IPS-NIHi7 (cell line): ENCODE measurements around the gene VGF.
"Not testable (repeated sequence)": the region's sequence is repeated elsewhere in the genome, so short reads cannot be mapped to it uniquely, and the experiment has no call there.

ENCODE experiments used
- DNase-seq: peaks from one replicate; pipeline ENCODE4 v3.0.0; 2012; ENCODE audit warnings: mixed read lengths; ENCODE audit errors: extremely low spot score

The VGF gene

DNA sequence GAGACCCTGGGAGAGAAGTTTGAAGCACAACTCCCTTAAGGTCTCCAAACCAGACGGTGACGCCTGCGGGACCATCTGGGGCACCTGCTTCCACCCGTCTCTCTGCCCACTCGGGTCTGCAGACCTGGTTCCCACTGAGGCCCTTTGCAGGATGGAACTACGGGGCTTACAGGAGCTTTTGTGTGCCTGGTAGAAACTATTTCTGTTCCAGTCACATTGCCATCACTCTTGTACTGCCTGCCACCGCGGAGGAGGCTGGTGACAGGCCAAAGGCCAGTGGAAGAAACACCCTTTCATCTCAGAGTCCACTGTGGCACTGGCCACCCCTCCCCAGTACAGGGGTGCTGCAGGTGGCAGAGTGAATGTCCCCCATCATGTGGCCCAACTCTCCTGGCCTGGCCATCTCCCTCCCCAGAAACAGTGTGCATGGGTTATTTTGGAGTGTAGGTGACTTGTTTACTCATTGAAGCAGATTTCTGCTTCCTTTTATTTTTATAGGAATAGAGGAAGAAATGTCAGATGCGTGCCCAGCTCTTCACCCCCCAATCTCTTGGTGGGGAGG, 27.6 kb downstream of the VGF start:
- no peak for DNase-seq

GRCh38 chr7:101134399-101134980, 30.9 kb downstream of the VGF start:
- no peak for DNase-seq

DNA sequence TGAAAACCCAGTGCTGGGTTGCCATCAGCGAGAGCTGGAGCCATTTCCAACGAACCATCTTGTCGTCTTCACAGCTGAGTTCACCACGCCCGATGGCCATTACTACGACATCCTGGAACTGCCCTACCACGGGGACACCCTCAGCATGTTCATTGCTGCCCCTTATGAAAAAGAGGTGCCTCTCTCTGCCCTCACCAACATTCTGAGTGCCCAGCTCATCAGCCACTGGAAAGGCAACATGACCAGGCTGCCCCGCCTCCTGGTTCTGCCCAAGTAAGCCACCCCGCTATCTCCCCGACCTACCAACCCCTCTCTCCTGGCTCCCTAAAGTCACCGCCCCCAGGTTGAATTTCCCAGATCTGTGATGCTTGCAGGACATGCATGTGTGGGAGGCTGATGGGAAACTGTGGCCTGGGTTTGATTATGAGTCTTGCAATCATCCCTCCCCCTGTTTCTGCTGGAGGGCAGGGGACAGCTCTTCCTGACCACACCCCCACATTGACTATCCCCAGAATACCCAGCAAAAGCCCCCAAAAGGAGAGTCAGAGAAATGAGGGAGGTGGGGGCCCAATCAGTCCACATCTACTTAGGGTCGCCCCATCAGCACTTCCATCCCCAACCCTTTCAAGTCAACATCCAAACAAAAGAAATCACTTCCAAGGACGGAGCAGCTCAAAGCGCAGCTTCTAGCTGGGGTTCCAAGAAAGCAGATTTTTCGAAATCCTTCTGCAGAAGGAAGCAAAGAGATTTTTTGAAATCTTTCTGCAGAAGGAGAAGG, 31.6 kb downstream of the VGF start:
- DNase-seq = no peak

- not testable (repeated sequence) for DNase-seq
Measured at GRCh38 chr7:101132626-101133600, 32.5 kb downstream of the VGF start.

- no peak for DNase-seq
Measured at GRCh38 chr7:101129603-101130117, 35.7 kb downstream of the VGF start.

DNA sequence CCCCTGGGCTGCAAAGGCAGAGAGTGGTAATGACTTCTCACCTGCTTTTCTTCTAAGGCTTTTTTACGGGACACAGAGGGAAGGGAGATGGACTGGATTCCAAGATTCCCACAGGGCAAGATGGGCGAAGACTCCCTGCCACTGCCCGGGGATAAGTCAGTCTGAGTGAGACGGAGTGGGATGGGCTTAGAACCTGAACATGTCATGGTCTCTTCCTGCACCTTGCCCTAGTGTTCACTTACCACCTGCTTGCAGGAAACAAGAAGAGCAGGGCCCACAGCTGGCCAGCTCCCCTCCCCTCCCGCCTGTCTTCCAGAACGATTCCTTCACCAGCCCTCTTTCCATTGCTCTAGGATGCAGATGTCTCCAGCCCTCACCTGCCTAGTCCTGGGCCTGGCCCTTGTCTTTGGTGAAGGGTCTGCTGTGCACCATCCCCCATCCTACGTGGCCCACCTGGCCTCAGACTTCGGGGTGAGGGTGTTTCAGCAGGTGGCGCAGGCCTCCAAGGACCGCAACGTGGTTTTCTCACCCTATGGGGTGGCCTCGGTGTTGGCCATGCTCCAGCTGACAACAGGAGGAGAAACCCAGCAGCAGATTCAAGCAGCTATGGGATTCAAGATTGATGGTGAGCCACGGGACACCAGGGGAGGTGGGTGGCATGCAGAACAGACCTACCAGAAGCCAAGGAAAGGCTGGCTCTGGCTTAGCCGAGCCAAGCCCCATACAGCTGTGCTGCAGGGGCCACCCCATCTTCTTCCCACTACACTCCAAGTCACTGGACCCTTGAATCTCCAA, 37.1 kb downstream of the VGF start:
- no peak for DNase-seq

- no peak for DNase-seq
Measured at GRCh38 chr7:101127460-101128039, 37.8 kb downstream of the VGF start.

GRCh38 chr7:101126651-101127459, 38.5 kb downstream of the VGF start, which contains the start of gene SERPINE1:
Gene SERPINE1 (plus strand): TSS chr7:101127104. CDS start chr7:101128394, 1,290 bp downstream.
- DNase-seq = peak; percentile 76

- DNase-seq = no peak
Measured at GRCh38 chr7:101125989-101126650, 39.2 kb downstream of the VGF start.

DNA sequence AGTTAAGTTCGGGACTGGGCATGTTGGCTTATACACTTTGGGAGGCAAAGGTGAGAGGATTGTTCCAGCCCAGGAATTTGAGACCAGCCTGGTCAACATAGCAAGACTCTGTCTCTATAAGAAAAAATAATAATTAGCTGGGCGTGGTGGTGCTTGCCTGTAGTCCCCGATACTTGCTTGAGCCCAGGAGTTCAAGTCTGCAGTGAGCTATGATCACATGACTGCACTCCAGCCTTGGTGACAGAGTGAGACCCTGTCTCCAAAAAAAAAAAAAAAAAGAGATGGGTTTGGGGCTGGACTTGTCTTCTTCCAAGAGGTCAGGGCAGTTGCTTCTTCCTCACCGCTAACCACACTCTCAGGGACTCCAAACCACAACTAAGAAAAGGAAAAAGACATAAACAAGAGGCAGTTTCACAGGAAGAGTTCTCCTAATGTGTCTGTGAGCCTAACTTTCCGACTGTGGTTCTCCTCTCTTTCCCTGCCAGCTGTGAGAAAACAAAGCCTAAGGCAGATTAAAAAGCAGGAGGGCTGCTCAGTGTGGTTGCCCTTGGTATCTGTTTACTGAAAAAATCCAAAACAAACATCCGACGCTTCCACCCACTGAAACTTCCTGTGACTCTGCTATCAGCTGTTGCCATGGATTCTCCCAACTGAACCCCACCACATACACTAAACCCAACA, 40.9 kb downstream of the VGF start:
- no peak for DNase-seq

GRCh38 chr7:101123703-101124068, 41.7 kb downstream of the VGF start:
- no peak for DNase-seq

DNA sequence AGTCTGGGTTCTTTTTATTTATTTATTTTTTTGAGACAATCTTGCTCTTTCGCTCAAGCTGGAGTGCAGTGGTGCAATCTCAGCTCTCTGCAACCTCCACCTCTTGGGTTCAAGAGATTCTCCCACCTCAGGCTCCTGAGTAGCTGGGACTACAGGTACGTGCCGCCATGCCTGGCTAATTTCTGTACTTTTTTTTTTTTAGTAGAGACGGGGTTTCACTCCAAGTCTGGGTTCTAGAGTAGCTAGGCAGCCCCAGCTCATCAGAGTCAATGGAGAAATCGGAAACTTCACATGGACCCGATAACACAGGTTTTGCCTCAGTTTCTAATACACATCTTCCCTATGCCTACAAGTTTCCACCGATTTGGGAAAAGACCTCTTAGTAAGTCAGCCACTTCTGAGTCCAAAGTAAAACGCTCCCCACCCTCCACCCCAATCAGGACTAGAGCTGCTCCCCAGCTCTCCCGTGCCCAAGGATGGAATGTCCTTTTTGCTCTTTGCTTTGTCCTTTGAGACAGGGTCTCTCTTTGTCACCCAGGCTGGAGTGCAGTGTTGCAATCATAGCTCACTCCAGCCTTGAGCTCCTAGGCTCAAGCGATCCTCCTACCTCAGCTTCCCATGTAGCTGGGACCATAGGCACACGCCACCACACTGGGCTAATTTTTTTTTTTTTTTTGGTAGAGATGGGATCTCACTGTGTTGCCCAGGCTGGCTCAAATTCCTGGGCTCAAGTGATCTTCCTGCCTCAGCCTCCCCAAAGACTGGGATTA, 42.3 kb downstream of the VGF start:
- DNase-seq = no peak

DNA sequence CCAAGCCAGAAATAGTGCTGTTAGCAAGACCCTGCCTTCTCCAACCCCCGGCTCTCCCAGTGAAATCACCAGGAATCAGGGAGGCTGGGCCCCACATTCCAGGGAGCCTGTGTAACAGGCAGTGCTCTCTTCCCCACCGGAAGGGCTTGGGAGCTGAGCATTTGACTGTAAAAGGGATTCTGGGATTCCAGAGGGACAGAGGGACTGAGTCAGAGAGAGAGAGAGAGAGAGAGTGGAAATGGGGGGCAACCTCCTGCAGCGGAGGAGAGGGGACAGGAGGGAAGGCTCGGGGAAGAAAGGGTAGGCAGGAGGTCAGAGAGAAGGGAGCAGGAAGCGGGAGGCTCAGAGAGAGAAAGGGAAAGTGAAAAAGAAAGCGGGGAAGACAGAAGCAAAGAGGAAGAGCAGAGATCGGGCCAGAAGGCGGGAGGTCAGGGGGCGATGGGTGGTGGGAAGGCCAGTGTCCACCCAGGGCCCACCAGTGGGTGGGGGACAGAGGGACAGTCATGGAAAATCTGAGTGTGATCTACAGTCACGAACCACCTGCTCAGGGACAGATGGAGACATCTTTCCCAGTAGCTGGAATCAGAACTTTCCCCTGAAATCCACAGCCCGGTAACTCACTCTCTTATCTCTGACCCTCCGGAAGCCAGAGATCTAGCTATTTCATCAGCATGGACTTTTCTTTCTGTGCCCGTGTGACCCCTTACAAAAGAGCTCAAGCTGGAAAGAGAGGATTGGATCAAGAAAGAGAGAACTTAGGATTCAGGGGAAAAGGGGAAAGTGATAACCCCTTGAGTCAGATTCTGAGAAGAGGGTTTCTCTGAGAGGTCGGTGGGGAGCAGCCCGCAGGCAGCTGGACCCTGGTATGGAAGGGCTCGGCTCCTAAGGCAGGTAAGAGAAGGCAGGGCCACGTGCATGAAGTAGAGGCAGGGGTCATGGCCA, 43.1 kb downstream of the VGF start:
- peak; percentile 54 for DNase-seq

- DNase-seq = not testable (repeated sequence)
Measured at GRCh38 chr7:101121631-101121990, 43.8 kb downstream of the VGF start.

GRCh38 chr7:101120315-101120714, 45.1 kb downstream of the VGF start:
- no peak for DNase-seq

- no peak for DNase-seq
Measured at GRCh38 chr7:101119876-101120275, 45.5 kb downstream of the VGF start.

- no peak for DNase-seq
Measured at GRCh38 chr7:101118856-101119255, 46.5 kb downstream of the VGF start.
